Thymus (tissue), 11 donors: ENCODE data around the gene SF3A2. TPM values are rescaled to one million over a fixed set of nuclear protein-coding genes. Genes with fewer than 3 reads are reported as not detected.

Experiments
- DNase-seq, 9 donors: peaks; one replicate each; pipeline ENCODE4 v3.0.0-alpha.2; 2013; ENCODE audit warnings: low spot score in 9 of 9, low read depth in 6 of 9, missing footprints in 1 of 9
- H3K27ac ChIP-seq, 2 donors: one replicate each; pipeline ENCODE4 v1.5.1; 2013; ENCODE audit warnings: control low read depth in 1 of 2, low read depth in 1 of 2, low read length in 1 of 2, mild to moderate bottlenecking in 1 of 2, moderate library complexity in 1 of 2
- H3K27me3 ChIP-seq, 2 donors: one replicate each; pipeline ENCODE4 v1.5.1; 2013; ENCODE audit warnings: low read length in 1 of 2; ENCODE audit not compliant: control insufficient read depth in 2 of 2, insufficient read depth in 1 of 2
- H3K36me3 ChIP-seq, 2 donors: one replicate each; pipeline ENCODE4 v1.5.1; 2013; ENCODE audit warnings: low read length in 1 of 2, mild to moderate bottlenecking in 1 of 2, moderate library complexity in 1 of 2; ENCODE audit not compliant: control insufficient read depth in 2 of 2, insufficient read depth in 2 of 2
- H3K4me1 ChIP-seq, 2 donors: one replicate each; pipeline ENCODE4 v1.5.1; 2013; ENCODE audit warnings: low read length in 2 of 2; ENCODE audit not compliant: control insufficient read depth in 2 of 2, insufficient read depth in 2 of 2
- H3K4me3 ChIP-seq, 2 donors: one replicate each; pipeline ENCODE4 v1.5.1; 2013; ENCODE audit warnings: low read length in 2 of 2, control low read depth in 1 of 2, mild to moderate bottlenecking in 1 of 2
- H3K9me3 ChIP-seq, 2 donors: one replicate each; pipeline ENCODE4 v1.5.1; 2013; ENCODE audit warnings: low read length in 1 of 2, mild to moderate bottlenecking in 1 of 2; ENCODE audit not compliant: control insufficient read depth in 2 of 2, insufficient read depth in 1 of 2
- WGBS: extraction: QIAGEN DNeasy Blood & Tissue Kit; methylation state at CpG from one replicate; pipeline ENCODE4 v1.1.7; 2013; 5-methylcytosine and 5-hydroxymethylcytosine counted together
- polyA plus RNA-seq: library from polyadenylated mRNA; stranded (reverse); fragments of 200-250 nt; gene quantifications from one replicate; pipeline ENCODE4 v1.2.3, GENCODE V29; 2013
- total RNA-seq: library from RNA; stranded (reverse); fragments of 120-200 nt; gene quantifications from one replicate; pipeline ENCODE4 v1.2.4, GENCODE V29; 2013
- donor health status: healthy.

The SF3A2 gene
- total and polyA plus RNA-seq, 2 donors = 18.7 to 51.1 TPM

- peaks cover 11 to 30% of the 10 kb centered on the region in 2 donors for H3K4me1 ChIP-seq
- DNase-seq = peak in 2 of 9 donors; percentile 48 to 60
- WGBS = 83% methylated on average over 7 of the region's 7 CpGs
- no peak overlapping the region for H3K27ac ChIP-seq
- H3K36me3 ChIP-seq = no peaks in the 10 kb centered on the region
- H3K9me3 ChIP-seq = no peaks in the 10 kb centered on the region
- no peak overlapping the region for H3K4me3 ChIP-seq
- no peaks in the 10 kb centered on the region for H3K27me3 ChIP-seq
These were observed 25.0 kb downstream of the SF3A2 start for GRCh38 chr19:2261438-2262172.

GRCh38 chr19:2266183-2266993 lies 29.8 kb downstream of the SF3A2 start:
- peaks cover 1 to 3% of the 10 kb centered on the region in 2 donors for H3K36me3 ChIP-seq
- H3K9me3 ChIP-seq = peaks cover 0 to 2% of the 10 kb centered on the region in 2 donors
- peak in 1 of 9 donors; percentile 46 for DNase-seq
- peaks cover 8 to 12% of the 10 kb centered on the region in 2 donors for H3K4me1 ChIP-seq
- H3K27me3 ChIP-seq = peaks cover 0 to 2% of the 10 kb centered on the region in 2 donors
- no peak overlapping the region for H3K4me3 ChIP-seq
- WGBS = 43% methylated on average over 18 of the region's 18 CpGs
- peak overlapping the region; percentile 11 to 46 for H3K27ac ChIP-seq

DNA sequence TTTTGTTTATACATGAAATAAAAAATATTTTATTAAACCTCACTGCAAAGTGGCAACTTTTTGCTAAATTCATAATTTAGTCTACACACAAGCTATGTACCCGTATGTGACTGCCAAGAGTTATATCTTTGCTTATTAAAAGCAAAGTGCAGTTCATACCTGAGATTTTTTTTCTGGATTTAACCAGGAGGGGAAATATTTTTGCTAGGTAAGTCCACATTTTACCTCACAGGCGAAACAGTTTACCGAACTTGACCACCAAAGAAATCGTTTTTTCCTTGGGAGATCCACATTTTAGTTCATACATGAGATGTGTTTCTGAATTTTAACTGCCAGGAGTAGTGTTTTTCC lies 31.8 kb downstream of the SF3A2 start:
- H3K36me3 ChIP-seq = peaks cover 17 to 22% of the 10 kb centered on the region in 2 donors
- DNase-seq = no peak
- peaks cover 0 to 2% of the 10 kb centered on the region in 2 donors for H3K27me3 ChIP-seq
- 92% methylated on average over 4 of the region's 4 CpGs for WGBS
- H3K27ac ChIP-seq = no peak overlapping the region
- peaks cover 0 to 2% of the 10 kb centered on the region in 2 donors for H3K9me3 ChIP-seq
- peaks cover 14 to 30% of the 10 kb centered on the region in 2 donors for H3K4me1 ChIP-seq
- peak overlapping the region in 1 of 2 donors; percentile 100 for H3K4me3 ChIP-seq

DNA sequence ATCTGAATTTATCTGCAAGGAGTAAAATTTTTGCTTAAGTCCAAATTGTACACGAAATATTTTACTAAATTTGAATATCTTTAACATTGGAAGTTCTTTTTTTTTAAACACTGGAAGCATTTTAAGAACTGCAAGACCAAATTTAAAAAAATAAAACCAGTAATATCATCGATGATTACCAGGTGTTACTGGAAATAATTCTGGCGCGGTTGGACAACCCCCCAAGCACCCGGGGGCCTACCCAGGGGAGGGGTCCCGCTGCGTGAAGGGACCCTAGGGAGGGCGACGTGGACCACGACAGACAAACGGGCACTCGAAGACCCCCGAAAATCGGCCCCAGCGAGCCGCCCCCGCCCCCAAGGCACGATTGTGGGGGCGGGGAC lies 32.2 kb downstream of the SF3A2 start:
- peak overlapping the region; percentile 75 to 100 for H3K4me3 ChIP-seq
- H3K4me1 ChIP-seq = peaks cover 17 to 34% of the 10 kb centered on the region in 2 donors
- peak overlapping the region; percentile 76 to 77 for H3K27ac ChIP-seq
- H3K36me3 ChIP-seq = peaks cover 17 to 24% of the 10 kb centered on the region in 2 donors
- H3K9me3 ChIP-seq = peaks cover 0 to 3% of the 10 kb centered on the region in 2 donors
- DNase-seq = no peak
- H3K27me3 ChIP-seq = peaks cover 0 to 2% of the 10 kb centered on the region in 2 donors
- WGBS = 3% methylated on average over 19 of the region's 19 CpGs

DNA sequence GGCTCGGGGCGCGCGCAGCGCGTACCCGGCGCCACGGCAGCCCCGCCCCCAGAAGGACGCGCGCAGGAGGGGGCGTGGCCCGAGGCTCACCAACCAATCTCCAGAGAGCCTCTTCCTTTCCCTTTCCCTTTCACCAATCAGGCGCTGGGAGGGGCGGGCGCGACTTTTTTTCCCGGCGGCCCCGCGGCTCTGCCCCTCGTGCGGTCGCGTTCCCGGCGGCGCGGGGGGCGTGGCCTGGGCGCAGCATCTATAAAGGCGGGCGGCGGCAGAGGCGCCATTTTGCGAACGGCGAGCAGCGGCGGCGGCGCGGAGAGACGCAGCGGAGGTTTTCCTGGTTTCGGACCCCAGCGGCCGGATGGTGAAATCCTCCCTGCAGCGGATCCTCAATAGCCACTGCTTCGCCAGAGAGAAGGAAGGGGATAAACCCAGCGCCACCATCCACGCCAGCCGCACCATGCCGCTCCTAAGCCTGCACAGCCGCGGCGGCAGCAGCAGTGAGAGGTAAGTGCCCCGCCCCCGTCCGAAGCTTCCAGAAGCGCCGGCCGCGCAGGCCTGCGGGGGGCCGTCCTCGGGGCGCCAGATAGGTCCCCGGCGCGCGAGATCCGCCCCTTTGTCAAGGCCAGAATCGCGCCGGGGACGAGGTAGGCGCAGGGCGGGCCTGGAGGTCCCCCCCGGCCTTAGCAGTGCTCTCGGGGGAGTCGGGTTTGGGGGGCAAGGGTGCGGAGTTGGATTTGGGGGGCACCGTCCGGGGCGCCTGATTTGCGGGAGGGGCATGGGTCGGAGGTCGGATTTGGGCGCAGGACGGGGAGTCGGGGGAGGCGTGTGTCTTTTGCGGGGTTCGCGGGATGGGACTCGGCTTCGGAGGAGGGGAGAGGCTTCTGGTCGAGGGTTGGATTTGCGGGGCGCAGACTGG lies 32.9 kb downstream of the SF3A2 start:
- peak overlapping the region; percentile 95 to 96 for H3K27ac ChIP-seq
- peaks cover 0 to 6% of the 10 kb centered on the region in 2 donors for H3K9me3 ChIP-seq
- peaks cover 0 to 2% of the 10 kb centered on the region in 2 donors for H3K27me3 ChIP-seq
- under 1% methylated on average over 103 of the region's 103 CpGs for WGBS
- peaks cover 20 to 40% of the 10 kb centered on the region in 2 donors for H3K4me1 ChIP-seq
- peak overlapping the region; percentile 98 to 100 for H3K4me3 ChIP-seq
- peak; percentile 86 to 98 (median 96) for DNase-seq
- peaks cover 17 to 30% of the 10 kb centered on the region in 2 donors for H3K36me3 ChIP-seq

- H3K4me3 ChIP-seq = peak overlapping the region; percentile 98 to 100
- peaks cover 0 to 6% of the 10 kb centered on the region in 2 donors for H3K9me3 ChIP-seq
- under 1% methylated on average over 30 of the region's 30 CpGs for WGBS
- H3K27me3 ChIP-seq = peaks cover 0 to 2% of the 10 kb centered on the region in 2 donors
- H3K4me1 ChIP-seq = peaks cover 20 to 40% of the 10 kb centered on the region in 2 donors
- peak overlapping the region; percentile 95 to 96 for H3K27ac ChIP-seq
- peak in 1 of 9 donors; percentile 35 for DNase-seq
- peaks cover 20 to 33% of the 10 kb centered on the region in 2 donors for H3K36me3 ChIP-seq
These were observed 33.5 kb downstream of the SF3A2 start for GRCh38 chr19:2270157-2270422.

DNA sequence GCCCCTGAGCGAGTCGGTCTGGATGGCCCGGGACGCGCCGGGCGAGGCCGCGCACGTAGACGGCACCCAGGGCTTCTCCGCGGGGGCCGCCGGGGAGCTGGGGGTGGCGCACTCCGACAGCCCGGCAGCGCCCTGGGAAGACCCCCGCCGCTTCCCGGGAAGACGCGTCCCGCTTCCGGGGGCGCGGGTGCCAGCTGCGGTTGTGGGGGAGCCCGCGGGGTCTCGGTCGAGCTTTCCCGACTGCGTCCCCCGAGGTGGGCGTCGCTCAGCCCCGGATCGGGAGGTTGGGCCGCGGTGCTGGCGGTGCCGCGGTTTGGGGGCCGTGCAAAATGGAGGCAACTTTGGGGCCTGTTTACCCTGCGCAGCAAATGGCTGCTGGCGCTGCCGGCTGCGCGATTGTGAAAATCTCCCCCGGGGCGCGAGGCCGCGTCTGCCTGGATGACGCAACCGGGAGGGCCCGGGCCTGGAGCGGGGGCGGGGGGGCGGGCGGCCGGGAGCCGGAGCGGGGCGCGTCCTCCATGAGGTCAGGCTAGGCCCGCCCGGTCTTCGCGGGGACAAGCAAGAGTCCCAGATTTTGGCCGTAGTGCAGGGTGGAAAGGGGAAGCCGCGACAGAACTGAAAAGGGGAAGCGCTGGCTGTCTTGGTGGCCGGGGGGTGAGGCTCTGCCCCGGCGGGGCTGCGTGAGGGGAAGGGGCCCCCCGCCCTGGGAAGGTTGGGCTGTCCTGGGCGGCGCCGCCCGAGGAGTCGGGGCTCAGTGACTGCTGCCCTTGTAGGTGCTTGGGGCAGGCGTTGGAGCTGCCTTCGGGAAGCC lies 34.0 kb downstream of the SF3A2 start:
- DNase-seq = peak in 3 of 9 donors; percentile 57 to 74 (median 60)

More for the DNA sequence above, 34.0 kb downstream of the SF3A2 start:
- WGBS = under 1% methylated on average over 88 of the region's 88 CpGs
- H3K4me3 ChIP-seq = peak overlapping the region; percentile 98 to 100
- H3K9me3 ChIP-seq = peaks cover 0 to 6% of the 10 kb centered on the region in 2 donors
- peaks cover 0 to 2% of the 10 kb centered on the region in 2 donors for H3K27me3 ChIP-seq
- peaks cover 26 to 38% of the 10 kb centered on the region in 2 donors for H3K36me3 ChIP-seq
- H3K27ac ChIP-seq = peak overlapping the region; percentile 95 to 96
- peaks cover 20 to 40% of the 10 kb centered on the region in 2 donors for H3K4me1 ChIP-seq
